GM18907 (cell line): ENCODE measurements around the gene PDF.

ENCODE experiments used
- ATAC-seq: cut with Tn5 transposase; IDR thresholded peaks from one replicate; pipeline ENCODE4 v1.9.1; 2021; ENCODE audit warnings: mild to moderate bottlenecking, moderate library complexity; ENCODE audit not compliant: unreplicated experiment

Gene PDF

GRCh38 chr16:69339289-69340094, 9.1 kb upstream of the PDF start, which contains the start of the genes COG8 and NIP7:
Gene COG8 (minus strand): TSS chr16:69339564. CDS start chr16:69339552, 12 bp downstream.
Gene NIP7 (plus strand): TSS chr16:69339772. CDS start chr16:69339830, 58 bp downstream.
- ATAC-seq: peak; percentile 89

GRCh38 chr16:69338557-69339288, 8.3 kb upstream of the PDF start:
- ATAC-seq: no peak

DNA sequence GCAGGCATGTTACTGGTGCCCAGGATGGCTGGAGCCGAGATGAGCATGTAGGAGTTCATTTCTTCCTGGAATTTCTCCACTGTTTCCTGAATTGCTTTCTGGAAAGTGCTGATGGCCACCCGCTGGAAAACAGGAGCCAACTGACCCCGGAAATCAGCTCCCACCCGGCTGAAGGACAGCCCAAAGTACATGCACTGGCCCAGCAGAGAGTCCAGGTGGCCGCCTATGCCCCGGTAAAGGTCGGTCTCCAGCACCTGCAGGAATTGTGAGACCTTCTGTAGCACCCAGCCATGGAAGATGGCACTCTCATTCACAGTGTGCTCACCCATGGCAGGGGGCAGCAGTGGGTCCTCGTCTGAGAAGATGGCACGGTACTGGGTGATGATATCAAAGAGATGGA, 4.3 kb upstream of the PDF start:
- ATAC-seq: no peak

DNA sequence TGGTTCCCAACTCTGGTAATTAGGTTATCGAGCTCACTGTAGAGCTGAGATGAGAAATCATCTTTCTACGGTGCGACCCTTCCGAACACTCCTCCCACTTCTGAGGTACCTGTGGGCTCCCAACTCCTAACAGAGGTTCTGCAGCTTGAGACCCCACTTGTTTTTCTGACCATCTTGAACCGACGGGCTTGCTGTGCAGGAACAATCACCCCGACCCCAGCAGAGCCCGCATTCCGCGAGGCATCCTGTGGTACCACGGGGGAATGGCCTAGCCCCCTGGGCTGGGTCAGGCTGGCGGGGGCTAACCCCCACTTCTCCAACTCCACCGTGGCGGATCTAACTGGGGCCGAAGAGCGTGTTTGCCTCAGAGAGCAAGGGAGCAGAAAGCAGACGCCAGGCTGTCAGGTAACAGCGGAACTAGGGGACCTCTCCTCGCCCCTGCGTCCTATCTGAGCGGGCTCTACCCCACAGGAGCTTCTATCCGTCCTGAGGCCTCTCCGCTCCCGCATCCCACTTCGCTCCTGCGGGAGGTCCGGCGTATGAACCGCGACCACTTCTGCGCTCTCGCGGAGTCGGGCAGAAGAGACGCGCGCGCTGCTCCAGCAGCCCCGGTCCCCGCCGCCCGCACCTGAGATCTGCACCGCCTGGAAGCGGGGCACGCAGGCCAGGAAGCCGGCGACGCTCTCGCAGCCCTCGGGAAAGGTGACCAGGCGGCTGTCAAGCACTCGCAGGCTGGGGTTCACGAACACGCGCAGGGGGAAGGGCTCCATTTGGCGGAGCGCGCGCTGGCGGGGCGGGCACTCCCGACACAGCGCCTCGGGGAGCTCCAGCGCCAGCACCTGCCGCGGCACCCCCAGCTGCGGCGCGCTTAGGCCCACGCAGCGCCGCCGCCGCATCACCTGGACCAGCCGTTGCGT, 761 bp downstream of the PDF start:
- ATAC-seq: peak; percentile 29

- no peak for ATAC-seq
These were observed 1.5 kb downstream of the PDF start for GRCh38 chr16:69328854-69329316.

DNA sequence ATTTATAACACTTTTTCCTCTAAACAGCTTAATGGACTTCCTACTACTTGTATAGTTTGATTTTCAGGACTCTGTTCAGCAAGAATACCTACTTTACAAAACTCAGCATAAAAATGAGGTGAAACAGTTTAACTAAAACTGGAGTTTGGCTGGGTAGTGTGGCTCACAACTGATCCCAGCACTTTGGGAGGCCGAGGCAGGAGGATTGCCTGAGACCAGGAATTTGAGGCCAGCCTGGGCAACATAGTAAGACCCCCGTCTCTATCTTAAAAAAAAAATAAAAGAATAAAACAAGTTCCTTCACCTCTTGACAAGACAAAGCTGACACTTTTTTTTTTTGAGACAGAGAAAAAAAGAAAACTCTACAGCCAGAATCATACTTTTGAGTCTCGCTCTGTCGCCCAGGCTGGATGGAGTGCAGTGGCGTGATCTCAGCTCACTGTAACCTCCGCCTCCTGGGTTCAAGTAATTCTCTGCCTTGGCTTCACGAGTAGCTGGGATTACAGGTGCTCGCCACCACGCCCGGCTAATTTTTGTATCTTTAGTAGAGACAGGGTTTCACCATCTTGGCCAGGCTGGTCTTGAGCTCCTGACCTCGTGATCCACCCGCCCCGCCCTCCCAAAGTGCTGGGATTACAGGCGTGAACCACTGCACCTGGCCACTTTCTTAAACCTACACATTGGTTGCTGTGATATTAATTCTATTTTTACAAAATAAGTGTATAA, 2.6 kb downstream of the PDF start:
- no peak for ATAC-seq

DNA sequence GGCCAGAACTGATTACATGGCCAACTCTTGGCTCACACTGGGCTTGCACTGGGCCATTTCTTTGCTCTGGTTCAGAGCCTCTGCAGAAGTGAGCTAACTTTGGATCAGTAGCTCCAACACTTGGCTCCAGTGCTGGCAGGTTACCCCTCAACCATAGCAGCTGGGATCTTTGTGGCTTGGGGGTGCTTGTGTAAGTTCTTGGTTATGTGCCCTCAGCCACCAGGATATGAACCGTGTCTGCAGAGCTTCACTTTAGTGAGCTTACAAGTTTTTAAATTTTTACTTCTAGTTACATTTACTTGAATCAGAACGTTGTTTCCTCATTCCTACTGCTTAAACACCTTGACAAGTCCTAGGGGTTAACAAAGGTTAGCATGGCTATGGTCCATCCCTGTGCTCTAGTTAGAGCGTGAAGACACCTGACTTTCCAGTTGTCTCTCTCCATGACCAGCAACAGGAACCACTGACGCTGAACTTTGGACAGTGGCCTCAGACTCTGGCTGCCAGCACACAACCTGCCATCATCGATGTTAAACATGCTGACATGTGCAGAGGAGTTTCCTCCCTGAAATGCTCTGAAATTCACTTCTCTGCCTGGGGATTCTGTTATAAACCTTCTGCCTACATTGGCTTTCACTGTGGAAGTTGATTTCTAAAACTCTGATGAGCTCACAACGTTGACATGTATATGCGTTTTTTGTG, 4.1 kb downstream of the PDF start:
- no peak for ATAC-seq

GRCh38 chr16:69325784-69326171, 4.6 kb downstream of the PDF start:
- no peak for ATAC-seq

DNA sequence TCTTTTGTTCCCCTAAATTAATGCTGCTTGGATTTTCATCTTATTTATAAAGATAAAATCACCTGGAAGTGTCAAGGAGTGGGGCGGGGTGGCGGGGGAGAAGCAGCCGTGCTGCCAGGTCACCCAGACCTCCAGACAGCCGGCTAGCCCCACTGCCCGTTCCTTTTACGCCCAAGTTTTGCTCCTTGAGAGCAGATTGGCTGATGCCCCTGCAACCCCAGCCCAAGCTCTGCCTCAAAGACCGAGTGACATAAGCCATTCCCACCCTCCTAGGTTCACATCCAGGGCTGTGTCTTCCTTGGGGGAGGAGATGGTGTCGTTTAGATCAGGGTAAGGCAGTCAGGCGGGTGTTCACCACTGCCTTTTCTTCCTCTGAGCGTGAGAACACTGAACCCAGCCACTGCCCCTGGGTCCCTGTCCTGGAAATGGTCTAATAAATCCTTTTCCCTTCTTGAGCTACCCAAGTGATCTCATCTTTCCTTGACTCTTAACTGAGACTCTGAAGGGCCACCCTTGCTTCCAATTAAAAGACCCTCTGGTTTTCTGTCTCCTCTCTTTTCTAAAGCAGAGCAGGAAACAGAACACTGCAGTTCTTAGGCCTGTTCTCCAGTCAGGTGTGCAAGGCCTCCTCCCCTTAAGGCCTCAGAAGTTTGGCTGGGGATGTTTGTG, 5.7 kb downstream of the PDF start:
- ATAC-seq: no peak

GRCh38 chr16:69324013-69324531, 6.3 kb downstream of the PDF start:
- no peak for ATAC-seq

DNA sequence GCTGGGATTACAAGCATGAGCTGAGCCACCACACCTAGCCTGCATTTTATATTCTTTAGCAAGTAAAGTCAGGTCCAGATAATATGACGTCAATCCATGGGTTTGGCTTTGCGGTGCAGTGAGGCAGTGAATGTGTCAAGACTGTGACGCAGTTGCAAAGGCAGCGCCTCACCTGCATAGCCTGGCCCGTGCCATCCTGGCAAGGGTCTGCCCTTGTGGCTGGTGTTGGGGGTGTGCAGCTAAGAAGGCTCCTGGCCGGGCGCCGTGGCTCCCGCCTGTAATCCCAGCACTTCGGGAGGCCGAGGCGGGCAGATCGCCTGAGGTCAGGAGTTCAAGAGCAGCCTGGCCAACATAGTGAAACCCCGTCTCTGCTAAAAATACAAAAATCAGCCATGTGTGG, 7.0 kb downstream of the PDF start:
- ATAC-seq: no peak

DNA sequence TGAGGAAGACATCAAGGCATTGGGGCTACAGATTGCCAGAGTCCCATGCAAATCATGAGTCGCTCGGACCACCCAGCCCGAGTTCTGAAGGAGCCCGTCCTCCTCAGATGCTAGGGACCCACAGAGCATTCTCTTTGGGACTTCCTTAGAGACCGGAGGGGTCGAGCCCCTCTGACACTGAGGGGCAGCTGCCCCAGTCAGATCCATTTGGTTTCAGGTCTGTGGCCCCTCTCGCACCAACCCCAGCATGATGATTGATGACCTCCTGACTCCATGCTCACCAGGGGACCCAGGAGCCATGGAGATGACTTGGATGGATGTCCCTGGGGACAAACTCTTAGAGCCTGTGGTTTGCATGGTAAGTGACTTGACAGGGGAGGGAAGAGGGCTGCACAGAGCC, 8.0 kb downstream of the PDF start:
- ATAC-seq: no peak

GRCh38 chr16:69321080-69321479, 9.3 kb downstream of the PDF start:
- no peak for ATAC-seq

GRCh38 chr16:69320740-69321073, 9.7 kb downstream of the PDF start:
- ATAC-seq: no peak

DNA sequence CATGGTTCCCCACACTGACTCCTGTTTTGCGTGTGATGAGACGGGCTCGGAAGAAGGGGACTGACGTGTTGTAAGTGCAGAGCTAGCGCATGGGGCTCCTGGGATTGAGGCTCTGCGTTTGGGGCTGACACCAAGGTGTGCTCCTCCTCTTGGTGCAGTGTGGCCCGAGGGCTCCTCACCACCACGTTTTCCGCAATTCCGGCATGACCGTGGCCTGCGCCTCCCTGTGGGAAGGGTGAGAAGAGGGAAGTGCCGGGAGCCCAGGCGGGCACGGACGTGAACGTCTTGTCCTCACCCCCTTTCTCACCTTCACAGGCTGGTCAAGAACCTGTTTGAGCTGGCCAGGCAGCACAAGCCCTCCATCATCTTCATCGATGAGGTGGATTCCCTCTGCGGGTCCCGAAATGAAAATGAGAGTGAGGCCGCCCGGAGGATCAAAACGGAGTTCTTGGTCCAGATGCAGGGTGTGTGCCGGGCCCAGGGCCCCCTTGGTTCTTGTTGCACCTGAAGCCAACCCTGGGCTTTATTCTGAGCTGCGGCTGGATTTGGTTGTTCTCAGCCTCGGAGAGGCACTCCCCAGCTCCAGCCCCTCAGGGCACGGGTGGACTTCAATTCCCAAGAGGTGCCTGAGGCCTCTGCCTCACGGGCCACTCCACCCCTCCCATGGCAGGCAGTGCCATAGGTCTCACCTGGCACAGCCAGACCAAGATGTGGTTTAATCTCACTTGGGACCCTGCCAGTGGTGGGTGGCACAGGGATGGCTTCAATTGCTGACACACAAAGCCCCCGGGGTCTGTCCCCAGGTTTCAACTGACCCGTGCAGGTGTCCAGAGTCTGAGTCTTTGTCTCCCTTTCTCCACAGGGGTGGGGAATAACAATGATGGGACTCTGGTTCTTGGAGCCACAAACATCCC, 10.3 kb downstream of the PDF start:
- ATAC-seq: no peak

DNA sequence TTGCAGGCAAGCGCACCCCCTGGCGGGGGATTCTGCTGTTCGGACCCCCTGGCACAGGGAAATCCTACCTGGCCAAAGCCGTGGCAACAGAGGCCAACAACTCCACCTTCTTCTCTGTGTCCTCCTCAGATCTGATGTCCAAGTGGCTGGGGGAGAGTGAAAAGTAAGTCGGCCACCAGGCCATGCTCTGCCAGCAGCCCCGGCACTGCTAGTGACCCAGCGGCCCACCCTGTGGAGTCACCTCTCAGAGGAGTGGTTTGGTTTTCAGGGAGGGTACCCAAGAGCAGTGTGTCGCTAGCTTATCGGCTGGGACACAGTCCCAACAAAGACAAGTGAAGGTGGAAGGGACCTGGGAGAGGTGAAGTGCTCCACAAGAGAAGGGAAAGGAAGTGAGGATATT, 11.0 kb downstream of the PDF start:
- ATAC-seq: no peak

DNA sequence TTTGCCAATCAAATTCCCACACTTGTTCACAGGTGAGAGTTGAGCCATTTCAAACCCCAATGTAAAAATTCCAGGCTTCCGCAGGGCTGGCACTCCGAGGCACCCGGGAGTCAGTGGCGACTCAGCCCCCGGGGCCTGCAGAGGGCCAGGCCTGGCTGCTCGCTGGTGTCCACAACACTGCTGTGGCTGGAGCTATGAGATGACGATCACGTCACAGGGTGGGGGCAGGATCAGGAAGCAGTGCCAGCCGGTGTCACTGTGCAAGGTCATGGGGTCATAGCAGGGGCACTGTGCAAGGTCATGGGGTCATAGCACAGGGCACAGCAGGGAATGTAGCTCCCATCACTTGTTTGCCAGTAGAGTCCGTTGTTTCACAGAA, 11.5 kb downstream of the PDF start:
- ATAC-seq: no peak
